Body of pancreas (tissue), 4 donors: Measurements from ENCODE around the gene DDIT3. TPM values are rescaled to one million over a fixed set of nuclear protein-coding genes. Genes with fewer than 3 reads are reported as not detected.

Experiments
- ATAC-seq: fragments of 150-250 bp; one replicate; pipeline ENCODE4 v1.9.1; 2016
- DNase-seq, 4 donors: peaks; one replicate each; pipeline ENCODE4 v3.0.0-alpha.2; 2019
- H3K27ac ChIP-seq, 4 donors: fragments of 200-600 bp; sonication (generic); 1 replicate in 3 of 4; 2 replicates in 1 of 4; pipeline versions ENCODE4 v1.5.1 to v1.6.1; 2016 to 2019; ENCODE audit warnings: mild to moderate bottlenecking in 1 of 4, mixed read lengths in 1 of 4, moderate library complexity in 1 of 4
- H3K27me3 ChIP-seq, 2 donors: fragments of 200-600 bp; sonication (generic); one replicate each; pipeline ENCODE4 v1.6.0; 2016; ENCODE audit warnings: mild to moderate bottlenecking in 1 of 2
- H3K36me3 ChIP-seq, 2 donors: fragments of 200-600 bp; sonication (generic); replicated peaks in 1 of 2; 2 replicates each; pipeline ENCODE4 v1.5.1; 2016; ENCODE audit warnings: low read depth in 2 of 2; ENCODE audit not compliant: insufficient read depth in 1 of 2
- H3K4me1 ChIP-seq: fragments of 200-600 bp; sonication (generic); one replicate; pipeline ENCODE4 v1.6.0; 2016
- H3K4me3 ChIP-seq, 2 donors: fragments of 200-600 bp; sonication (generic); 1 replicate in 1 of 2; 2 replicates in 1 of 2; pipeline ENCODE4 v1.5.1; 2016 to 2019
- H3K9me3 ChIP-seq, 3 donors: fragments of 200-600 bp; sonication (generic); 1 replicate in 2 of 3; 2 replicates in 1 of 3; pipeline ENCODE4 v1.5.1; 2016
- POLR2A ChIP-seq, 3 donors: fragments of 450-650 bp; IDR thresholded peaks; one replicate each; pipeline ENCODE4 v1.6.1; 2016; ENCODE audit warnings: antibody characterized with exemption in 3 of 3, mild to moderate bottlenecking in 2 of 3
- WGBS, 2 donors: methylation state at CpG; one replicate each; pipeline ENCODE4 v1.1.5; 2017; 5-methylcytosine and 5-hydroxymethylcytosine counted together
- intact Hi-C: fragments of 100-400 bp; cut with DNase I; formaldehyde crosslinking; loops from one replicate; pipeline ENCODE4 v1.15.1; 2023
- total RNA-seq, 2 donors: library from RNA; depleted of rRNA; stranded (reverse); fragments of >200 nt; gene quantifications; one replicate each; pipeline ENCODE4 v1.1.0, GENCODE V29; 2016
- TF ChIP-seq, protein P1 (sequence below), 7 experiments: fragments of 450-650 bp in 4 of 7; fragments of 200-600 bp in 3 of 7; sonication (generic) in 3 of 7; IDR thresholded peaks; one replicate each; pipeline ENCODE4 v1.5.1; 2016 to 2019; ENCODE audit warnings: antibody characterized with exemption in 7 of 7

The DDIT3 gene
- total RNA-seq, 2 donors from 2014 or later, result 7.3 to 12.7 TPM

DNA sequence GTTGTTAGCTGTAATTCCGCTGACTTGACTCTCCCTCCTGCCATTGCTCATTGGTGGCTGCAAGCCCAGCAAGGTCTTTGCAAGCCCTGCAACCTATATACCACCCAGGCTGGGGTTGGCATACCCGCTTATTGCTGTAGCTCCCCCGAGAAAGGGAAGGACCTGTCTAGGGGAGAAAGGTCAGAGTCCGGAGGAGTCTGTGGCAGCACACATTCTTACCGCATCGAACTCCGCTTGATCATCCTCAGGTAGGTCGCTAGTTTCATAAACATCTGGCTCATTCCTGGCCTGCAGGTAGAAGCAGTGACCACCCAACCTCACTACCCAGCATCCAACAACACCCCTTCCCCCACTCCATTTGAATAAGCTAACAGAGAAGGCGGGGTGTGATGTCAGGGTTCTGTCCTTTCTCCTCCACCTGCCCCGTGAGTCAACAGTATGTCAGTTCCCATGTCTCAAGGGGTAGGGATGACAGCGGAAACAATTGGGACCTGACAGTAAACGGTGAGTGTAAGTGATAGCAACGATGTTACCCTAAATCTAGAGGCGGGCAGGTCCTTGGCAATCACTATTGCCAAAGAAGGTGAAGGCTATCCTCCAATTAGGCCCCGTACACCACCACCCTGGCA lies 25.6 kb upstream of the DDIT3 start:
- TF ChIP-seq, protein P1, sequence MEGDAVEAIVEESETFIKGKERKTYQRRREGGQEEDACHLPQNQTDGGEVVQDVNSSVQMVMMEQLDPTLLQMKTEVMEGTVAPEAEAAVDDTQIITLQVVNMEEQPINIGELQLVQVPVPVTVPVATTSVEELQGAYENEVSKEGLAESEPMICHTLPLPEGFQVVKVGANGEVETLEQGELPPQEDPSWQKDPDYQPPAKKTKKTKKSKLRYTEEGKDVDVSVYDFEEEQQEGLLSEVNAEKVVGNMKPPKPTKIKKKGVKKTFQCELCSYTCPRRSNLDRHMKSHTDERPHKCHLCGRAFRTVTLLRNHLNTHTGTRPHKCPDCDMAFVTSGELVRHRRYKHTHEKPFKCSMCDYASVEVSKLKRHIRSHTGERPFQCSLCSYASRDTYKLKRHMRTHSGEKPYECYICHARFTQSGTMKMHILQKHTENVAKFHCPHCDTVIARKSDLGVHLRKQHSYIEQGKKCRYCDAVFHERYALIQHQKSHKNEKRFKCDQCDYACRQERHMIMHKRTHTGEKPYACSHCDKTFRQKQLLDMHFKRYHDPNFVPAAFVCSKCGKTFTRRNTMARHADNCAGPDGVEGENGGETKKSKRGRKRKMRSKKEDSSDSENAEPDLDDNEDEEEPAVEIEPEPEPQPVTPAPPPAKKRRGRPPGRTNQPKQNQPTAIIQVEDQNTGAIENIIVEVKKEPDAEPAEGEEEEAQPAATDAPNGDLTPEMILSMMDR (IDR thresholded peaks at IDR 0.05), result no peak
- no peak for TF ChIP-seq POLR2A (IDR thresholded peaks at IDR 0.05)
- H3K4me1 ChIP-seq, result peaks cover 26% of the 10 kb centered on the region
- no peaks in the 10 kb centered on the region for H3K9me3 ChIP-seq
- H3K27me3 ChIP-seq, result no peaks in the 10 kb centered on the region
- H3K36me3 ChIP-seq, result no peaks in the 10 kb centered on the region
- ATAC-seq, result peak; percentile 21
- H3K4me3 ChIP-seq, result peak overlapping the region; percentile 53 to 94
- intact Hi-C loops, result no loop called here
- no peak for DNase-seq
- WGBS, 2 donors, result 38 to 40% methylated on average over 15 of the region's 15 CpGs
- H3K27ac ChIP-seq, result peak overlapping the region; percentile 89 to 96 (median 92)

GRCh38 chr12:57543581-57543980 lies 23.3 kb upstream of the DDIT3 start:
- whole genome bisulfite sequencing, 2 donors, result 67 to 73% methylated on average over 2 of the region's 2 CpGs
- no peak overlapping the region for H3K27ac ChIP-seq
- intact Hi-C loops, result no loop called here
- H3K9me3 ChIP-seq, result no peaks in the 10 kb centered on the region
- H3K4me3 ChIP-seq, result no peak overlapping the region
- H3K4me1 ChIP-seq, result peaks cover 20% of the 10 kb centered on the region
- no peaks in the 10 kb centered on the region for H3K36me3 ChIP-seq
- no peak for DNase-seq
- TF ChIP-seq POLR2A (IDR thresholded peaks at IDR 0.05), result no peak
- TF ChIP-seq, protein P1 (IDR thresholded peaks at IDR 0.05), result no peak
- no peaks in the 10 kb centered on the region for H3K27me3 ChIP-seq
- no peak for ATAC-seq

GRCh38 chr12:57541717-57542116 lies 21.4 kb upstream of the DDIT3 start:
- H3K27ac ChIP-seq, result no peak overlapping the region
- H3K36me3 ChIP-seq, result no peaks in the 10 kb centered on the region
- TF ChIP-seq POLR2A (IDR thresholded peaks at IDR 0.05), result no peak
- TF ChIP-seq, protein P1 (IDR thresholded peaks at IDR 0.05), result no peak
- WGBS, 2 donors, result 81 to 87% methylated on average over 2 of the region's 2 CpGs
- intact Hi-C loops, result no loop called here
- ATAC-seq (no peak), DNase-seq (no peak)
- H3K27me3 ChIP-seq, result no peaks in the 10 kb centered on the region
- H3K4me3 ChIP-seq, result no peak overlapping the region
- no peaks in the 10 kb centered on the region for H3K9me3 ChIP-seq
- peaks cover 16% of the 10 kb centered on the region for H3K4me1 ChIP-seq

GRCh38 chr12:57541001-57541400 lies 20.7 kb upstream of the DDIT3 start:
- H3K27me3 ChIP-seq, result no peaks in the 10 kb centered on the region
- H3K9me3 ChIP-seq, result no peaks in the 10 kb centered on the region
- peaks cover 15% of the 10 kb centered on the region for H3K4me1 ChIP-seq
- 30 to 39% methylated on average over 2 of the region's 2 CpGs for WGBS, 2 donors
- H3K36me3 ChIP-seq, result no peaks in the 10 kb centered on the region
- DNase-seq, result no peak
- no peak overlapping the region for H3K27ac ChIP-seq
- no peak for ATAC-seq
- intact Hi-C loops, result no loop called here
- no peak overlapping the region for H3K4me3 ChIP-seq
- TF ChIP-seq POLR2A (IDR thresholded peaks at IDR 0.05), result no peak
- TF ChIP-seq, protein P1 (IDR thresholded peaks at IDR 0.05), result no peak

DNA sequence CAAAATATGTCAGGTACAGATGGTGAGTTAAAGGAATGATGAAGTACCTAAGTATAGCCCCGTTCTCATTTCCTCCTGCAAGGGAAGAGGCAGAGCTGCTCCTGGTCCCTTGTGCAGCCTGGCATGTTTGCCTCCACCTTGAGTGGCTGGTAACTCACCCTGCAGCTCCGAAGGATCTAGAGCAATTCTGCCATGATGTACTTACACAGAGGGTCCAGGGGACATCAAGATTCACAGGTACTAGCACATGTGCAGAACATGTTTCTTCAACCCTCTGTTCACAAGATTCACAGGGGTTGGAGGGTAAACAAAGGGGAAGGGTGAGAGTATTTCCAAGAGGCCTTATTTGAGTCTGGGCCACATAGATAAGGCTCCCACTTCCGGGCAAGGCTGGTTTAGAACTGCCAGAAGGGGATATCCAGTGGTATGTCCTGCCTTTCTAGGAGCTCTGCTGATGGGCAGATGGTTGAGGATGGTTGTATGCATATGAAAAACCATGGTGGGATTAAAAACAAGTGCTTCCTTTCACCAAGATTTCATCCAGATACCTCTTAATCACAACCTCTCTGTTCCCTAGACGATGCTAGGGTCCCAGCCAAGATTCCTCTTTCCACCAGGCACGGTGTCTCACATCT lies 18.9 kb upstream of the DDIT3 start:
- 75 to 85% methylated on average over 5 of the region's 5 CpGs for WGBS, 2 donors

More for the DNA sequence above, 18.9 kb upstream of the DDIT3 start:
- Histone ChIP-seq H3K4me1 (no peaks in the 10 kb centered on the region), H3K9me3 (no peaks in the 10 kb centered on the region), H3K27ac (no peak overlapping the region), H3K4me3 (no peak overlapping the region), H3K27me3 (no peaks in the 10 kb centered on the region), H3K36me3 (peaks cover 0 to 6% of the 10 kb centered on the region in 2 donors)
- DNase-seq, result no peak
- TF ChIP-seq, protein P1 (IDR thresholded peaks at IDR 0.05), result no peak
- TF ChIP-seq POLR2A (IDR thresholded peaks at IDR 0.05), result no peak
- intact Hi-C loops, result no loop called here
- ATAC-seq, result no peak
